Measurements from ENCODE around the gene SLX4.

Gene SLX4

GRCh38 chr16:3597676-3598075 lies 13.7 kb downstream of the SLX4 start:
- DNase-seq, result no peak

DNA sequence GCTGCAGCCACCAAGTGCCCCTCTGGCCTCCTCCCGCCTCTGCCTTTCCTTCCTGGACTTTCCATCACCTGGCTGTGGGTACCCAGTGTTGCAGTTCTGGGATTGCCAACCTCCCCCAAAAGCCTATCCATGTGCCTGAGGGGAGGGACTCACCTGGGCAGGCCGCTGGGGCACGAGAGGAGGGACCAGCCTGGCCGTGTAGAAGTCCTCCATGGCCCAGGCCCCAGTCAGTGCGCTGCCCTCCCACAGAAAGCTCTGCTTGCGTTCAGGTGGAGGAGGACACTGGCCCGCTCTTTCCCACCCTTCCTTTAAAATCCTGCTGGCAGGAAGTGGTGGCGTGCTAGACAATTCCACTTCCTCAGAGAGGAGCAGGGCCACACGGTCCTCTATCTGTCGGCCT lies 14.2 kb downstream of the SLX4 start:
- DNase-seq, result no peak

- no peak for DNase-seq
Measured at GRCh38 chr16:3596101-3596861, 15.1 kb downstream of the SLX4 start.

DNA sequence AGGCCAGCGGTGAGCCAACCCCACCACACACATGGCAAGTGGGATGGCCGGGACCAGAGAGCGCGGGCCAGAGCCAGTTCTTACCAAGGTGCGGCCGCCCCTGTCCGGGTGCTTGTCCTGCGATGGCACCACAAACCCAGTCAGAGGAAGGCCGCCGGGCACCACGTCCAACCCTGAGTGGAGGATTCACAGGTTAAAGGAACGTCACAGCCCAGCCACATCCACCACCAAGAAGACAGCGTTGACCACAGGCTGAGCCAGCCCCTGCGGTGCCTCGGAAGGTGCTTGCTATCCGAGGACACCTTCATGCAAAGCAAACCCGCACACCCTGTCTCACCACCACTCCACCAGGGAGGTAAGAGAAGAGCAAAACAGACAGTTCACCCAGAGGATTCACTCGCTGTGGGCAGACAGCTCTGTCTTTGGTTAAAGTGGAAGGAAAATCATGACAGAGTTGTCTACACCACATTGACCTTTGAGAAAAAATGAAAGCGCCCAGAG lies 15.8 kb downstream of the SLX4 start:
- no peak for DNase-seq

GRCh38 chr16:3595110-3595486 lies 16.3 kb downstream of the SLX4 start:
- no peak for DNase-seq

- no peak for DNase-seq
Measured at GRCh38 chr16:3594316-3595109, 16.9 kb downstream of the SLX4 start.

- DNase-seq, result no peak
Measured at GRCh38 chr16:3592559-3592958, 18.8 kb downstream of the SLX4 start.

- DNase-seq, result no peak
Measured at GRCh38 chr16:3591991-3592390, 19.4 kb downstream of the SLX4 start.

GRCh38 chr16:3591436-3591803 lies 20.0 kb downstream of the SLX4 start:
- no peak for DNase-seq

- DNase-seq, result no peak
Measured at GRCh38 chr16:3590736-3591435, 20.5 kb downstream of the SLX4 start.

GRCh38 chr16:3589991-3590701 lies 21.3 kb downstream of the SLX4 start:
- DNase-seq, result no peak

DNA sequence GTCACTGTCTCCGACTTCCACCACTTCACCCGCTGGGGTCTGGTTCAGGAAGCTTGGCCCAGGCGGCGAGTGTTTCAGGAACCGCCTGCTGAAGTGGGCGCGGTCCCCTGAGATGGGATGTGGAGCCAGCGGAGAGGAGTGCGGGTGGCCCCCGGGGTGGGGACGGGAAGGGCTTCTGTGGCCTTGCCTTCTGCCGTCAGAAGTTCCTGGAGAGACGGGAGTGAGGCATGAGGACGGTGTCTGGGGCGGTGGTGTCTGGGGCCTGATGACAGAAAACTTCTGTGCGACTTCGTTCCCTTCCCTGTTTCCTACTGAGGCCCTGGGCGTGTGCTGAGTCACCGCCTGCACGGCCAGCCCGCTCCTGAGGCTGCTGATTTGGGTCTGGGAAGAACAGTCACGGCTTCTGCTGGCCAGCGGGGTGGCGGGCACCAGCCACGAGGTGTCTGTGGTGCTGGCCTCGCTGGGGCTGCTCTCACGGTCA lies 21.9 kb downstream of the SLX4 start:
- DNase-seq, result no peak

DNA sequence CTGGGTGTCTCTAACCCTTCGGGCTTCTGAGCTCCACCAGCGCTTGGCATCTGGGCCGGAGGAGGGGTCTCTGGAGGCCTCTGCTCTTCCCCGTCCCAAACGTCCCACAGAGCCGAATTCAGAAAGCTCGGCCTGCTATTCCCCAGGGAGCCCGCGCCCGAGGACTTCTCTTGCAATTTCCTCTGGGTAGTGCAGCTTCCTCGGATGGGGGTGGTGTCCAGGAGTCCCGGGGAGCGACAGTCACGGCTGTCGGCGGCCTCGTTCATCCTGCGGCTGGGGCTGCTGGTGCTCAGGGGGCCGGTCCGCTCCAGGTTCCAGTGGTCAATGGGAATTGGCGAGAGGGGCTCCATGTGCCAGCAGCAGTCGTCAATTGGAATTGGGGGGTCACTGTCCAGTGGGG lies 22.4 kb downstream of the SLX4 start:
- no peak for DNase-seq

GRCh38 chr16:3587547-3588110 lies 23.8 kb downstream of the SLX4 start:
- no peak for DNase-seq

DNA sequence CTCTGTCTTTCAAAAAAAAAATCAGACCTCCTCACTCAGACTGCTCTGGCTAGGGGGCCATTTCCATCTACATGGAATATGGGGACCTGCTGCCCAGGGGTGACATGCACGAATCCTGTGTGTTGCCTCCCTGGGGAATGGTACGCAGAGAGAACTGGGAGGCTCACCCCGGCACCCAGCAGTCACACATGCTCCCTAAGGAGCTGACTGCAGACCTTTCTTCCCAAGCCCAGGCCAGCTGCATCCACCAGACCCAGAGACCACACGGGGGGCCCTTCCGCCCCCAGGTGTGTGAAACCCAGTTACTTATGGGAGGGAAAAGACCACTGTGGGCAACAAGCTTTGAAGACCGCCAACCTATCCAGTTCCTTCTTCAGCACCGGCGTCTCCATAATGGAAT lies 27.0 kb downstream of the SLX4 start:
- DNase-seq, result no peak

DNA sequence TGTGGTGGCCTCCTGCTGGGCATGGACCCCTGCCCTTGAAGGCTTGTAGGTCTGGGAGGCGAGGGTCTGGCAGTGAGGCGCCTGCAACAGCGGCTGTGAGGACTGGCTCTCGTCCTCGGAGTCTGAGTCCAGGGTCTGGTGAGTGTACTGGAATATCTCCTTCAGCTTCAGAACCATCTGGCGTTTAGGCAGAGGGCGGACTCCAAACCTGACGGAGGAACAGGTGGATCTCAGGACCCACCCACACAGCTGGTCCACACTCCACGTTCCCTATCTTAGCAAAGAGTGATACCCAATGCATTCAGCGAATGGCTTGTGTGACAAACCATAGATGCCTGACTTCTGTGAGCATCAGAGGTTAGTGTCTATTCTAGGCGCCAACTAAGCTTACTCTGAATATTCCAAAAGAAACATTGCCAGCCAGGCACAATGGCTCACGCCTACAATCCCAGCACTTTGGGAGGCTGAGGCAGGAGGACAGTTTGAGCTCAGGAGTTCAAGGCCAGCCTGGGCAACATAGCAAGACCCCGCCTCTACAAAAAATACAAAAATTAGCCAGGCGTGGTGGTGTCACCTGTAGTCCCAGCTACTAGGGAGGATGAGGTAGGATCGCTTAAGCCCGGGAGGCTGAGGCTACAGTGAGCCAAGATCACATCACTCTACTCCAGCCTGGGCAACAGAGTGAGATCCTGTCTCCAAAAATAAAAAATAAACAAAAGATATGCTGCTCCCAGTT lies 27.9 kb downstream of the SLX4 start:
- DNase-seq, result no peak

DNA sequence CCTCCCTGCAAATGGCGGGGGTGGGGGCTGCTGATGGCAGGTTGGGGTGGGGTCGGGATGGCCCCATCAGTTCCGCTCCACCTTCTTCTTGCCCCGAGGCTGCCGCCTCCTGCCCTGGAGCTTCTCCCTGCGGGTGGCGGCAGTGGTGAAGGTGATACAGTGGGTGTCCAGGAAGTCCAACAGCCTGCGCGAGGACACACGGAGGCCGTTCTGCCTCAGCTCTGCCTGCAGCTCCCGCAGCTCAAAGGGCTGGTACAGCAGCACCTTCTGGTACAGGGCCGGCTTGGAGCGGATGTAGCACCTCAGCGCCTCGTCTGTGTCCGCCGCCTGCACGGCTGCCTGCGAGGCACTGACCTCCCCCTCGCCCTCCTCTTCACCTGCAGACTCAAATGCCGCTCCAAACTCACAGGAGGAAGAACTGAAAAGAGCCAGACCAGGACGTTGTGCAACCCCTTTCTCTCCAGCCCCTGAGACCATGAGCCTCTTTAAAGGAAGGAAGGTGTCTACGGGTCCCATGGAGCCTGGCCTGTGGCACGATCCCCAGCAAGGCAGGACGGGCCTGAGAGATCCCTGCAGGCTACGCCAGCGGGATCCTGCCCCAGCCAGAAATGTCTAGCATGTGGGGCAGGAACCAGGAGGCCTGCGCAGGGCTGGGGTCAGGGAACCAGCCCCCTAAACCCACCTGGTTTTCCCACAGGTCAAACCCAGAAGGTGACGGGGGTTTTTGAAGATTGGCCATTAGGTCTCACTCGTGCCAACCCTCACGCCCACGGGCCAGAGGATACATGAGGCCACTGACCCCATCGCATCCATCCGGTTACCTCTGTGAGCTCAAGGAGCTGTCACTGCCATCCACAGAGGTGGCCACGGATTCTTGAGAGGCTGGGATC lies 28.9 kb downstream of the SLX4 start:
- no peak for DNase-seq

- DNase-seq, result no peak
Measured at GRCh38 chr16:3581392-3581791, 30.0 kb downstream of the SLX4 start.

GRCh38 chr16:3580686-3581085 lies 30.7 kb downstream of the SLX4 start:
- DNase-seq, result no peak

DNA sequence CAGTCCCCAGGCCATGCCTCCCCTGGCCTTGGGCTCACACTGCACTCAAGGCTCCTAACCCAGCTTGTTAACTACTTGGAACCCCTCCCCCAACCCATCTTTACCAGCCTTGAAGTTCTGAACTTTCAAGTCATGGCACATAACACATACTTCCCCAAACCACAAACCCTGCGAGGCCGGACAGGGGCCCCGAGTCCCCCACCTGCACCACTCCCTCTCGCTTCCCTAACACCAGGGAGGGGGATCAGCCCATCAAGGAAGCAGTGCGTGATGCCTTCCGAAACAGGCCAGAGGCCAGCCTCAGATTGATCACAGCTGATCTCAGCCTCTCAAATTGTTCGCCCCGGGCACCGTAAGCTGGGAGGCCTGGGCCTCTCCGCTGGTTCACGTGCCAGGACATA lies 31.2 kb downstream of the SLX4 start:
- DNase-seq, result no peak

GRCh38 chr16:3579776-3580175 lies 31.6 kb downstream of the SLX4 start:
- DNase-seq, result no peak

Measured in NCI-H1930 (cell line).